HCT116 (cell line): ENCODE results near the gene SLC25A42. TPM values are rescaled to one million over a fixed set of nuclear protein-coding genes. Genes with fewer than 3 reads are reported as not detected.

Experiments
- ATAC-seq: fragments of 200-7000 bp; cut with Tn5 transposase; 2 replicates; pipeline ENCODE4 v1.9.1; 2020; ENCODE audit warnings: mild to moderate bottlenecking, moderate library complexity
- BruUV-seq: library from RNA; stranded (reverse); fragments of 400-500 nt; replicated peaks from 2 replicates; lab custom pipeline; 2021; lab: Mats Ljungman, UMichigan
- CTCF ChIA-PET: fragments of 300-600 bp; sonication (Branson Sonifier 250); formaldehyde crosslinking; loops from one replicate; lab custom pipeline; 2021; ENCODE audit warnings: antibody characterized with exemption; lab: Charles Lee
- POLR2A ChIA-PET: fragments of 300-600, 350-600 bp; sonication (Branson Sonifier 250); formaldehyde crosslinking; loops from one replicate; lab custom pipeline; 2021; ENCODE audit warnings: antibody characterized with exemption; lab: Charles Lee
- RAD21 ChIA-PET, 2 experiments: fragments of 300-600 bp; sonication (Branson Sonifier 250); formaldehyde crosslinking; loops; one replicate each; lab custom pipeline; 2023; ENCODE audit warnings: low total read pairs in 2 of 2; ENCODE audit not compliant: uncharacterized antibody in 2 of 2, unreplicated experiment in 2 of 2, low non-redundant PET in 1 of 2; lab: Charles Lee
- DNase-seq: peaks from one replicate; pipeline ENCODE4 v3.0.0-alpha.2; 2010; ENCODE audit warnings: low read depth, low spot score
- H2AFZ ChIP-seq: fragments of 200-600 bp; shearing (Covaris generic), sonication (generic); 2 replicates; pipeline ENCODE4 v1.6.1; 2017; ENCODE audit warnings: low read depth, mixed run types, mixed read lengths, antibody characterized with exemption, low read length; ENCODE audit not compliant: poor library complexity, severe bottlenecking
- H3K27ac ChIP-seq: 2 replicates; pipeline ENCODE4 v1.5.1; 2012; ENCODE audit warnings: low read depth, low read length
- H3K27me3 ChIP-seq: fragments of 200-600 bp; sonication (generic); 2 replicates; pipeline ENCODE4 v1.6.1; 2016; ENCODE audit warnings: mixed run types, low read length, mixed read lengths; ENCODE audit not compliant: insufficient read depth
- H3K36me3 ChIP-seq, 2 experiments: fragments of 200-500 bp in 1 of 2; fragments of 200-600 bp in 1 of 2; sonication (Bioruptor generic) in 1 of 2; sonication (generic) in 1 of 2; 2 replicates each; pipeline versions ENCODE4 v1.5.1 to v1.6.1; 2014 to 2016; ENCODE audit warnings: low read length in 2 of 2, inconsistent platforms in 1 of 2, mixed read lengths in 1 of 2, mixed run types in 1 of 2; ENCODE audit not compliant: insufficient read depth in 2 of 2, control insufficient read depth in 1 of 2
- H3K4me1 ChIP-seq, 2 experiments: fragments of 200-600 bp in 1 of 2; sonication (generic) in 1 of 2; 2 replicates each; pipeline versions ENCODE4 v1.5.1 to v1.6.1; 2012 to 2017; ENCODE audit warnings: low read length in 2 of 2, inconsistent platforms in 1 of 2, mild to moderate bottlenecking in 1 of 2, mixed read lengths in 1 of 2, mixed run types in 1 of 2, moderate library complexity in 1 of 2; ENCODE audit not compliant: insufficient read depth in 2 of 2, control insufficient read depth in 1 of 2
- H3K4me2 ChIP-seq: fragments of 200-600 bp; sonication (generic); 2 replicates; pipeline ENCODE4 v1.6.1; 2017; ENCODE audit warnings: mixed run types, low read length, mixed read lengths
- H3K4me3 ChIP-seq, 2 experiments: fragments of 200-600 bp in 1 of 2; sonication (generic) in 1 of 2; replicated peaks in 1 of 2; 2 replicates each; pipeline ENCODE4 v1.5.1; 2011 to 2016; ENCODE audit warnings: low read length in 2 of 2, control low read depth in 1 of 2, low read depth in 1 of 2, mild to moderate bottlenecking in 1 of 2, mixed read lengths in 1 of 2, mixed run types in 1 of 2
- H3K79me2 ChIP-seq: fragments of 200-600 bp; sonication (generic); 2 replicates; pipeline ENCODE4 v1.6.1; 2017; ENCODE audit warnings: mild to moderate bottlenecking, mixed run types, low read length, moderate library complexity, mixed read lengths; ENCODE audit not compliant: insufficient read depth
- H3K9ac ChIP-seq: fragments of 200-600 bp; sonication (generic); 2 replicates; pipeline ENCODE4 v1.6.1; 2016; ENCODE audit warnings: low read length, mixed read lengths
- H3K9me2 ChIP-seq: fragments of 200-600 bp; sonication (generic), shearing (Covaris generic); 2 replicates; pipeline ENCODE4 v1.6.1; 2017; ENCODE audit warnings: mixed run types, mild to moderate bottlenecking, moderate library complexity; ENCODE audit not compliant: insufficient read depth
- H3K9me3 ChIP-seq, 2 experiments: fragments of 200-500 bp in 1 of 2; fragments of 200-600 bp in 1 of 2; sonication (Bioruptor generic) in 1 of 2; sonication (generic) in 1 of 2; 2 replicates each; pipeline ENCODE4 v1.6.1; 2014 to 2017; ENCODE audit warnings: low read length in 2 of 2, mixed read lengths in 2 of 2, inconsistent platforms in 1 of 2, low read depth in 1 of 2, mild to moderate bottlenecking in 1 of 2, mixed run types in 1 of 2, moderate library complexity in 1 of 2; ENCODE audit not compliant: control insufficient read depth in 1 of 2, insufficient read depth in 1 of 2
- H4K20me1 ChIP-seq: fragments of 200-600 bp; sonication (generic), shearing (Covaris generic); 2 replicates; pipeline ENCODE4 v1.6.1; 2017; ENCODE audit warnings: mixed run types, mild to moderate bottlenecking, moderate library complexity; ENCODE audit not compliant: insufficient read depth
- CBX3 ChIP-seq: IDR thresholded peaks from 2 replicates; pipeline ENCODE4 v1.6.1; 2012; ENCODE audit warnings: low read depth
- CEBPB ChIP-seq: IDR thresholded peaks from 2 replicates; pipeline ENCODE4 v1.6.1; 2012; ENCODE audit warnings: low read depth
- CTCF ChIP-seq, 3 experiments: fragments of 200-600 bp in 1 of 3; sonication (generic) in 1 of 3; IDR thresholded peaks in 2 of 3; conservative IDR thresholded peaks in 1 of 3; 2 replicates each; pipeline ENCODE4 v1.5.1; 2012 to 2017; ENCODE audit warnings: low read depth in 2 of 3, low read length in 2 of 3, antibody characterized with exemption in 1 of 3, borderline replicate concordance in 1 of 3, control low read depth in 1 of 3, mild to moderate bottlenecking in 1 of 3, mixed read lengths in 1 of 3, mixed run types in 1 of 3, moderate library complexity in 1 of 3; ENCODE audit not compliant: insufficient read depth in 1 of 3
- EGR1 ChIP-seq: IDR thresholded peaks from 2 replicates; pipeline ENCODE4 v1.6.1; 2012; ENCODE audit warnings: low read depth
- ELF1 ChIP-seq: IDR thresholded peaks from 2 replicates; pipeline ENCODE4 v1.6.1; 2012; ENCODE audit warnings: low read depth, borderline replicate concordance
- EZH2 ChIP-seq: fragments of 200-600 bp; sonication (generic); IDR thresholded peaks from 2 replicates; pipeline ENCODE4 v1.6.1; 2017; ENCODE audit warnings: antibody characterized with exemption, mixed run types
- EZH2phosphoT487 ChIP-seq: fragments of 200-600 bp; IDR thresholded peaks from 2 replicates; pipeline ENCODE4 v1.6.1; 2018; ENCODE audit warnings: antibody characterized with exemption, borderline replicate concordance
- JUND ChIP-seq: IDR thresholded peaks from 2 replicates; pipeline ENCODE4 v1.6.1; 2012
- POLR2A ChIP-seq: IDR thresholded peaks from 2 replicates; pipeline ENCODE4 v1.7.0; 2011; ENCODE audit warnings: borderline replicate concordance; ENCODE audit not compliant: insufficient read depth, insufficient read length; ENCODE audit errors: extremely low read depth
- POLR2AphosphoS5 ChIP-seq: IDR thresholded peaks from 2 replicates; pipeline ENCODE4 v1.6.1; 2011; ENCODE audit warnings: mild to moderate bottlenecking, low read depth, low read length, moderate library complexity
- RAD21 ChIP-seq: IDR thresholded peaks from 2 replicates; pipeline ENCODE4 v1.6.1; 2012; ENCODE audit warnings: low read depth, mild to moderate bottlenecking
- SRF ChIP-seq: IDR thresholded peaks from 2 replicates; pipeline ENCODE4 v1.6.1; 2012; ENCODE audit warnings: low read depth
- TCF7L2 ChIP-seq: IDR thresholded peaks from 2 replicates; pipeline ENCODE4 v1.7.0; 2011; ENCODE audit warnings: borderline replicate concordance, inconsistent platforms; ENCODE audit not compliant: insufficient read depth, insufficient read length; ENCODE audit errors: extremely low read depth
- YY1 ChIP-seq: IDR thresholded peaks from 2 replicates; pipeline ENCODE4 v1.6.1; 2011; ENCODE audit warnings: low read length, low read depth, moderate library complexity, mild to moderate bottlenecking; ENCODE audit not compliant: insufficient replicate concordance; ENCODE audit errors: extremely low read depth
- ZFX ChIP-seq: fragments of 450-650 bp; IDR thresholded peaks from 2 replicates; pipeline ENCODE4 v1.6.1; 2017
- ZNF274 ChIP-seq: fragments of 200-500 bp; sonication (Bioruptor generic); IDR thresholded peaks from 2 replicates; pipeline ENCODE4 v1.6.1; 2014; ENCODE audit warnings: mild to moderate bottlenecking, low read depth, low read length, inconsistent platforms
- intact Hi-C: fragments of 100-400 bp; cut with micrococcal nuclease; formaldehyde crosslinking; loops from 2 replicates; pipeline ENCODE4 v1.10.0; 2022
- total RNA-seq: library from RNA; stranded (reverse); gene quantifications from one replicate; pipeline ENCODE4 v1.2.1, GENCODE V29; 2021; ENCODE audit not compliant: unreplicated experiment
- TF ChIP-seq, protein P1 (sequence below): IDR thresholded peaks from 2 replicates; pipeline ENCODE4 v1.6.1; 2012
- TF ChIP-seq, protein P2 (sequence below): IDR thresholded peaks from 2 replicates; pipeline ENCODE4 v1.6.1; 2012; ENCODE audit warnings: low read depth

SLC25A42 gene
- total RNA-seq, 1 experiment from 2014 or later: 10.2 TPM

GRCh38 chr19:19120308-19121231 is 56.8 kb downstream of the SLC25A42 start (continued):
- TF ChIP-seq, protein P1, sequence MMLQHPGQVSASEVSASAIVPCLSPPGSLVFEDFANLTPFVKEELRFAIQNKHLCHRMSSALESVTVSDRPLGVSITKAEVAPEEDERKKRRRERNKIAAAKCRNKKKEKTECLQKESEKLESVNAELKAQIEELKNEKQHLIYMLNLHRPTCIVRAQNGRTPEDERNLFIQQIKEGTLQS: no peak
- TF ChIP-seq, all 23 proteins: peak for 0

DNA sequence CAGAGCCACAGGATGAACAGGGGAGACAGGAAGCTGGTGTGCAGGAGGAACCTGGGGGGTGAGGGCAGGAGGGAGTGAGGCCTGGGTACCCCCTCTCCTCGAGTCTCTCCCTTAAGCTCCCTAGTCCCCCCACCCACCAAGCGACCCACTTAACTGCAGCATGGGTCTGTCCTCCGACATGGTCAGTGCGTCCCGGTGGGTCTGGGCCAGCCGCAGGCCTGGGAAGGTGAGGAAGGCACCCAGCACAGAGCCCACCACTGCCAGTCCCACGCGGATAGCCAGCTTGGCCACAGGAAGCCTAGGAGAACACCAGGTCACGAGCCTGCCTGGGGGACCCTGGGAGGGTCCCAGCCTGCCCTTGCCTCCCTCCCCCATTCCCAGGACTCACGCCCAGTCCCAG is 57.6 kb downstream of the SLC25A42 start:
- no TSS peak for BruUV-seq
- intact Hi-C loops: no loop called here
- POLR2A ChIA-PET: no interaction called here

More for the DNA sequence above, 57.6 kb downstream of the SLC25A42 start:
- Histone ChIP-seq H3K4me2 (no peak overlapping the region), H3K9me2 (no peaks in the 10 kb centered on the region), H3K4me3 (no peak overlapping the region), H3K27ac (no peak overlapping the region; the same call in 1 of the 2 replicates), H3K27me3 (no peaks in the 10 kb centered on the region), H4K20me1 (no peaks in the 10 kb centered on the region), H3K9me3 (no peaks in the 10 kb centered on the region), H3K4me1 (peaks cover 0 to 5% of the 10 kb centered on the region in 2 experiments; a peak in 2 of 4 replicates), H3K79me2 (no peaks in the 10 kb centered on the region), H3K9ac (no peak overlapping the region), H2AFZ (no peak overlapping the region), H3K36me3 (peaks cover 16 to 41% of the 10 kb centered on the region in 2 experiments)
- ChIA-PET CTCF (no interaction called here), RAD21 (no interaction called here)
- no peak for TF ChIP-seq TCF7L2
- TF ChIP-seq, protein P2, sequence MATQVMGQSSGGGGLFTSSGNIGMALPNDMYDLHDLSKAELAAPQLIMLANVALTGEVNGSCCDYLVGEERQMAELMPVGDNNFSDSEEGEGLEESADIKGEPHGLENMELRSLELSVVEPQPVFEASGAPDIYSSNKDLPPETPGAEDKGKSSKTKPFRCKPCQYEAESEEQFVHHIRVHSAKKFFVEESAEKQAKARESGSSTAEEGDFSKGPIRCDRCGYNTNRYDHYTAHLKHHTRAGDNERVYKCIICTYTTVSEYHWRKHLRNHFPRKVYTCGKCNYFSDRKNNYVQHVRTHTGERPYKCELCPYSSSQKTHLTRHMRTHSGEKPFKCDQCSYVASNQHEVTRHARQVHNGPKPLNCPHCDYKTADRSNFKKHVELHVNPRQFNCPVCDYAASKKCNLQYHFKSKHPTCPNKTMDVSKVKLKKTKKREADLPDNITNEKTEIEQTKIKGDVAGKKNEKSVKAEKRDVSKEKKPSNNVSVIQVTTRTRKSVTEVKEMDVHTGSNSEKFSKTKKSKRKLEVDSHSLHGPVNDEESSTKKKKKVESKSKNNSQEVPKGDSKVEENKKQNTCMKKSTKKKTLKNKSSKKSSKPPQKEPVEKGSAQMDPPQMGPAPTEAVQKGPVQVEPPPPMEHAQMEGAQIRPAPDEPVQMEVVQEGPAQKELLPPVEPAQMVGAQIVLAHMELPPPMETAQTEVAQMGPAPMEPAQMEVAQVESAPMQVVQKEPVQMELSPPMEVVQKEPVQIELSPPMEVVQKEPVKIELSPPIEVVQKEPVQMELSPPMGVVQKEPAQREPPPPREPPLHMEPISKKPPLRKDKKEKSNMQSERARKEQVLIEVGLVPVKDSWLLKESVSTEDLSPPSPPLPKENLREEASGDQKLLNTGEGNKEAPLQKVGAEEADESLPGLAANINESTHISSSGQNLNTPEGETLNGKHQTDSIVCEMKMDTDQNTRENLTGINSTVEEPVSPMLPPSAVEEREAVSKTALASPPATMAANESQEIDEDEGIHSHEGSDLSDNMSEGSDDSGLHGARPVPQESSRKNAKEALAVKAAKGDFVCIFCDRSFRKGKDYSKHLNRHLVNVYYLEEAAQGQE: no peak
- TF ChIP-seq EZH2: no peak
- no peak for TF ChIP-seq POLR2AphosphoS5
- TF ChIP-seq ELF1: no peak
- TF ChIP-seq CTCF (IDR thresholded peaks at IDR 0.05 in 2 of 3, conservative IDR thresholded peaks at IDR 0.05 in 1 of 3; ENCODE audit: borderline replicate concordance in 1 of 3, insufficient read depth in 1 of 3, low read depth in 2 of 3, low read length in 2 of 3): no peak
- TF ChIP-seq RAD21: no peak
- TF ChIP-seq CBX3: no peak
- no peak for TF ChIP-seq EGR1
- no peak for TF ChIP-seq EZH2phosphoT487
- TF ChIP-seq ZNF274: no peak
- no peak for TF ChIP-seq POLR2A
- TF ChIP-seq YY1: no peak
- TF ChIP-seq, protein P1: no peak
- no peak for TF ChIP-seq SRF
- no peak for TF ChIP-seq JUND
- TF ChIP-seq ZFX: no peak
- no peak for TF ChIP-seq CEBPB
- ATAC-seq (no peak), DNase-seq (no peak)
